Ammon's horn (tissue), 1 donor: ENCODE data around the gene VPS9D1.

Source experiments
- DNase-seq: peaks from one replicate; pipeline ENCODE4 v3.0.0-alpha.2; 2016; ENCODE audit warnings: low spot score

The VPS9D1 gene, protein sequence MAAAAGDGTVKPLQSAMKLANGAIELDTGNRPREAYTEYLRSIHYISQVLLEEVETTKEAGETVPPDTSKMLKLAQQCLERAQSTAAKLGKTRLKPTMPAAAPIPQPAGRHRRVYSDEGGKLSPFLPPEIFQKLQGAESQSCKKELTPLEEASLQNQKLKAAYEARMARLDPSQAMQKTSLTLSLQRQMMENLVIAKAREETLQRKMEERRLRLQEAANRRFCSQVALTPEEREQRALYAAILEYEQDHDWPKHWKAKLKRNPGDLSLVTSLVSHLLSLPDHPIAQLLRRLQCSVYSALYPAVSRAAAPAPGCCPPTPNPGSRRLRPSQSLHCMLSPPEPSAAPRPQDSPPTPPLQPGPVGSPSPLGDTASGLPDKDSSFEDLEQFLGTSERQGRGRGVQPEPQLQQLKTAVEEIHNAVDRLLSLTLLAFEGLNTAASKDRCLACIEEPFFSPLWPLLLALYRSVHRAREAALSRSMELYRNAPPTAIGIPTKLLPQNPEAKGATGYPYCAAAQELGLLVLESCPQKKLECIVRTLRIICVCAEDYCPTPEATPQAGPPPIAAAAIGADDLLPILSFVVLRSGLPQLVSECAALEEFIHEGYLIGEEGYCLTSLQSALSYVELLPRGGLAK

DNA sequence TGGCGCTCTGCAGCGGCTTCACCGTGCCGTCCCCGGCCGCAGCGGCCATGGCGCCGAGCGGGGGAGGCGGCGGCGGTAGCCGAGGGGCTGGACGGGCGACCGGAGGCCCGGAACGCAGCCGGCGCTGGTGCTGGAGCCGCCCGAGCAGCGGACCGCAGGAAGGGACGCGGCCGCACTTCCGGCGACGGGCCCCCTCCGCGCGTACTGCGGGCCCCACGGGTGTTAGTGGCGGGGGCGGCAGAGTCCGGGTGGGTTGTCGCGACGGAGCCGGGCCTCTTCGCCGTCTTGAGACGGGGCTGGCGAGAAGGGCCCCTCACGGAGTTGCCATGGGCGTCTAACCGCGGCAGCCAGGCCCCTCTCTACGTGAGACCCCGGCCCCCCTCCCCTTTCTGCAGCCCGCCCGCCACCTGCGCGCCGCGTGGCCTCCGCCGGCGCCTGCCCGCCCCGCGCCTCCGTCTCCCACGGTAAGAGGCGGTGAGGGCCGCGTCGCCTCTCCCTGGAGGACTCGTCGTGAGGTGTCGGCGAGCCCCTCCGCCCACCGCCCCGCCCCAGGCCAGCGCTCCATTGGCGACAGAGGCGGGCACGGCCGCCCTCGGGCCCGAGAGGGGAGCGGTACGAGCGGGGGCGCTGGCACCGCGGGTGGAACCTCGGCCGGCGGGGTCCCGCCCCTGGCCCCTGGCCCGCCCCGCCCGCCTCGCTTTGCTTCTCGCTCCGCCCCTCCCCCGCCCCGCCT is at the start of gene VPS9D1, which contains the start of gene ZNF276:
VPS9D1 (minus strand) TSS at position 86 of the 733 bp plus-strand sequence; CDS start at position 49, 37 bp downstream.
ZNF276 (plus strand) TSS at position 725 of the 733 bp plus-strand sequence. CDS start 104 bp downstream, outside the sequence.
- DNase-seq = peak; percentile 83

DNA sequence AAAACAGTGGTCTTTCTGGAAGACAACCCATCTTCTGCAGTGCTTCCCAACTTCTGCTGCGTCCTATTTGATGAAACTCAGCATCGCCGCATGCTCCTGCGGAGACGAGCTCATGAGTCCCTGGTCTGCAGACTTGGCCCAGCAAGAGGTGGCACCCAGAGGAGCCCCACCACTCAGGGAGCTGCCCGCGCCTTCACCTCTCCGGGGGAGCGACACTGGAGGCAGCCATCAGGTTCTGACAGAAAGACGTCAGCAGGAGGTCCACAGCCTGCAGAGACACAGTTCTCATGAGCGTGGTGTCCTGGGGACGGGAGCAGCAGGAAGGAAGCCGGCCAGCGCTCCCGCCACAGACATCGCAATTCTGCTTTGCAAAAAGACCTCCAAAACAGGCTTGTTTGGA is 49.7 kb upstream of the VPS9D1 start:
- DNase-seq = no peak

GRCh38 chr16:89765292-89765830 is 44.7 kb upstream of the VPS9D1 start:
- DNase-seq = no peak

DNA sequence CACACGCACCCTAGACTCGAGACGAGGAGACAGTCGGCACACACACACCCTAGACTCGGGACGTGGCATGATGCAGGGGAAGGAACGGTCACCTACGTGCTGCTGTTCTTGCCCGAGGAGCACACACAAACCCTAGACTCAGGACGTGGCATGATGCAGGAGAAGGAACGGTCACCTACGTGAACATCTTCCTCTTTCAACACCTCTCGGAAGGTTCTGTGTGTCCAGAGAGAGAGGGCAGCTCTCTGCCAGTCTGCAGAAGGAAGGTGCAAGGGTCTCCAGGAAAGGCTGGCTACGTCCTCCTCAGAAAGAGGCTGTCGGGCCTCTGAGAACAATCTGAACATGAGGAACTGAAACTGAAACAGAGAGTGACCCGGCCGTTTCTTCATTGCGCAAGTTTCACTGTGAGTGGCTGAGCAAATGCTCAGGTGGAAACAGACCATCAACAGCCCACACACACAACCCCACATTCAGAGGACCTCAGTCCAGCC is 44.1 kb upstream of the VPS9D1 start:
- DNase-seq = peak; percentile 36

DNA sequence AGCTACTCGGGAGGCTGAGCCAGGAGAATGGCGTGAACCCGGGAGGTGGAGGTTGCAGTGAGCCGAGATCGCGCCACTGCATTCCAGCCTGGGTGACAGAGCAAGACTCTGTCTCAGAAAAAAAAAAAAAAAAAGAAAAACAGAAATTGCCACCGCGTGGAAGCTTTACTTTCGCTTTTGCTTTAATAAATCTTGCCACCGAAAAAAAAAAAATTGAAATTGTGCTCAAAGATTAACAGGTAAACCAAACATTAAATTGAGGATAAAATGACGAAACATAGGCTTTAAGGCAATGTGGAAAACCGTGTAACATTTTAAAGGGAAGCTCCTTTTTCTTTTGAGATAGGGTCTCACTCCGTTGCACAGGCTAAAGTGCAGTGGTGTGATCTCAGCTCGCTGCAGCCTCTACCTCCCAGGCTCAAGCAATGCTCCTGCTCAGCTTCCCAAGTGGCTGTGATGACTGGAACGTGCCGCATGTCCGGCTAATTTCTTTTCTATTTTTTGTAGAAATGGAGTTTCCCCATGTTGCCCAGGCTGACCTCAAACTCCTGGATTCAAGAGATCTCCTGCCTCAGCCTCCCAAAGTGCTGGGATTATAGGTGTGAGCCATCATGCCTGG is 40.7 kb upstream of the VPS9D1 start:
- DNase-seq = no peak

GRCh38 chr16:89759746-89760340 is 39.1 kb upstream of the VPS9D1 start:
- DNase-seq = no peak

DNA sequence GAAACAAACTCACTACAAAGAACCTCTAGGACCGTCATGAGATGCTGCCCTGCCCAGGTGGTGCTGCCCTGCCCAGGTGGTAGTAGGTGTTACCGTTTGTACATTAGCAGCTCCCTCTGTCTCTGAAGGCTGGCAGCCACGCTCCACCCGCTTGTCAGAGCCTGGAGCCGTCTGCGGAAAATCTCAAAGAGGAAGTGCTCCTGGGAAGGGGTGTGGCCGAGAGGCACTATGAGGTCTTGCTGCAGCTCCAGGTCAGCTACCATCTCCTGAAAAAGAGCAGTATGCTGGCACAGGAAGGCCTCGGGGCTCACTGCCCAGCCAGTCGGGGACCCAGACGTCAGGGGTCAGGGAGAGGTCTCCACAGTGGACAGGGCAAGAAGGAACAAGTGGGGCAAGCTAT is 28.9 kb upstream of the VPS9D1 start:
- peak; percentile 40 for DNase-seq

- DNase-seq = no peak
Observed at GRCh38 chr16:89748921-89749320, 28.2 kb upstream of the VPS9D1 start.

- DNase-seq = no peak
Observed at GRCh38 chr16:89748076-89748475, 27.4 kb upstream of the VPS9D1 start.

DNA sequence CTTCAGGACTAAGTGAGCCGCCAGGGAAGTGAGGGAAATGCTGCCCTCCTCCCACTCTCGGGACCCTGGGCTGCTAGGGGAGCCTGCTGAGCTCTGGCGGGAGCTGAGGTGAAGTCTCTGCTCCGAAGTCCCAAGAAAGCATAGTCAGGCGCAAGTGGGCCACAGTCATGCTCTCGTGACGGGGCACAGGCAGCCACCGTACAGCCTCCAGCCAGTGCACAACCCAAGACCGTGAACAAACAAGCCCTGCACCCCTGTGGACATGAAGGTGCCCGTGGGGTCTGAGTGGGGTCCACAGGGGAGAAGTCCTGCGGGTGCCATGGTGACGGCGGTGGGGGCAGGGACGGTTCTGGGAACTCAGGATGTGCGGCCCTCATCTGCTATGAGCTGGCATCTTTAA is 25.3 kb upstream of the VPS9D1 start:
- DNase-seq = no peak

GRCh38 chr16:89744813-89745212 is 24.1 kb upstream of the VPS9D1 start:
- no peak for DNase-seq

GRCh38 chr16:89742948-89743347 is 22.2 kb upstream of the VPS9D1 start:
- no peak for DNase-seq

GRCh38 chr16:89741342-89742014 is 20.8 kb upstream of the VPS9D1 start:
- DNase-seq = peak; percentile 35

- DNase-seq = no peak
Observed at GRCh38 chr16:89739383-89739782, 18.7 kb upstream of the VPS9D1 start.

DNA sequence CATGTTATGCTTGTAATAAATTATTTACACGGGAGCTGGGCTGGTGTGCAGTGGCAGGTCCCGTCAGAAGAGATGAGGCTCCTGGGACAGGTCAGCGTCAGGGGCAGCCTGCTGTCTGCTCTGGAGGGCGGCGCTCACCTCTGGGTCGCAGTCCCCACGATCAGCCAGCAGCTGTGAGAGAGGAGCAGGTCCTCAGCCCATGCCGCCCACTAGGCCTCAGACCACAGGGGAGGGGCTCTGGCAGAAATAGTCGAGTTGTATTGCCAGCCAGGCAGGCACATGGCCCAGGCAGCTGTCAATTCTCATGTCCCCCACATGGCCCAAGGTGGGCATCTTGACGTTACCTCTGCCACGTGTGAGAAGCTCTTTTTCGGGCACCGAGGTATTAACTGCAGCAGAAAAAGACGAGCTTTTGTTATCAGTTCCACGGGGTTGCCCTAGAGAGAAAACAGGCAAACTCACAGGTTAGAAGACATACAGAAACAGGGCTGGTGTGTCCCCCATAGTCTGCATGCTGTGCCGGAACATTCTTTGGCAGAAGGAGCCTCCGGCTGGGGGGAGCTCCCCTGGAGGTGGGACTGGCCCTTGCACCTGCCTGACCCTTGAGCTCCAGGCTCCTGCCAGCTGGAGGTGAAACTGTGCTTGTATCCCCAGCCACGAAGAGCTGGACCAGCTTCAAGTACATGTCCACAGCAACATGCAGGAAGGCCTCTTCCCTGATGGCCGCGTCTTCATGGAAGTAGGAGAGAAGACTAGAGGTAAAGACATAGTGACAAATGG is 18.0 kb upstream of the VPS9D1 start:
- no peak for DNase-seq

- no peak for DNase-seq
Observed at GRCh38 chr16:89738072-89738377, 17.3 kb upstream of the VPS9D1 start.

DNA sequence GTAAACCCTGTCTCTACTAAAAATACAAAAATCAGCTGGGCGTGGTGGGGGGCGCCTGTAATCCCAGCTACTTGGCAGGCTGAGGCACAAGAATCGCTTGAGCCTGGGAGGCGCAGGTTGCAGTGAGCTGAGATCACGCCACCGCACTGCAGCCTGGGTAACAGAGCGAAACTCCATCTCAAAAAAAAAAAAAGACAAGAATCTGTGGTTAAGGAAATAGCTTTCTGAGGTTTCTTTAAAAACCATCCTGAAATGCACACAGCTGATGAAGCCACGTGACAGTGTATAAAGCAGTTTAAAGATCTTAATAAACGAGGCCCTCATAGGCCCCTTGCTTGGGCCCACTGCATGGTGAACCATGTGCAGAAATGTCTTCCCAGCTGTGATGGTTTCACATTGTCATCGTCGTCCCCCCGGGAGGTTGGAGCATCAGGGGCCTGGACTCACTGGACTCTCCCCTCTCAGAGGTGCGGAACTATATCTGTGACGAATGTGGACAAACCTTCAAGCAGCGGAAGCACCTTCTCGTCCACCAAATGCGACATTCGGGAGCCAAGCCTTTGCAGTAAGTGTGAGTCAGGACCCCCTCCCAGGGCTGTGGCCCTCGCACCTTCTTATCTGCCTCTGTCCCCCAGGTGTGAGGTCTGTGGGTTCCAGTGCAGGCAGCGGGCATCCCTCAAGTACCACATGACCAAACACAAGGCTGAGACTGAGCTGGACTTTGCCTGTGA is 16.8 kb upstream of the VPS9D1 start:
- no peak for DNase-seq

DNA sequence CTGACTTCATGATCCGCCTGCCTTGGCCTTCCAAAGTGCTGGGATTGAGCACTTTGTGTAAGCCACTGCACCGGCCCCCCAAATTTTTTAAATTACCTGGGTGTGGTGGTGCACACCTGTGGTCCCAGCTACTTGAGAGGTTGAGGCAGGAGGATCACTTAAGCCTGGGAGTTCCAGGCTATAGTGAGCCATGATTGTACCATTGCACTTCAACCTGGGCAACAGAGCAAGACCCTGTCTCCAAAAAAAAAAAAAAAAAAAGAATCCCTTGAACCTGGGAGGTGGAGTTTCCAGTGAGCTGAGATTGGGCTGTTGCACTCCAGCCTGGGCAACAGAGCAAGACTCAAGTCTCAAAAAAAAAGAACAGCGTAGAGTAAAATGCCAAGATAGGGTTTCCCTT is 15.9 kb upstream of the VPS9D1 start:
- no peak for DNase-seq

- no peak for DNase-seq
Observed at GRCh38 chr16:89733792-89734191, 13.1 kb upstream of the VPS9D1 start.

DNA sequence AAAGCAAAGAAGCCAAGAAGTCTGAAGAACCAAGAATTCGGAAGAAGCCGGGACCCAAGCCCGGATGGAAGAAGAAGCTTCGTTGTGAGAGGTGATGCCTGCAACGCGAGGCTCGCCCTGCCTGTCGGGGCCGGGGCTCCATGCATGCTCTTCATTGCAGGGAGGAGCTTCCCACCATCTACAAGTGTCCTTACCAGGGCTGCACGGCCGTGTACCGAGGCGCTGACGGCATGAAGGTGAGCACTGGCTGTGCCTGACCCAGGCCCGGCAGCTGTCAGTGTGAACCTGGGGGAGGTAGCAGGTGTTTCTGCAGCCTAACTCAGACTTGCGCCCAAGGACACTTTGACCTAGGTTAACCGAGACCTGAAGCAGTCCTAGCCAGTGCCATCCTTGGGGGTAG is 12.6 kb upstream of the VPS9D1 start:
- DNase-seq = no peak
